ENCODE results near the gene CHPF. TPM values are rescaled to one million over a fixed set of nuclear protein-coding genes. Genes with fewer than 3 reads are reported as not detected.

The CHPF gene
- total and polyA plus RNA-seq, 2 donors (not counting 1 experiment from before 2014, with no cell fraction given): 35.8 to 58.8 TPM

- Histone ChIP-seq H2AFZ (ENCODE audit: low read length) (no peak overlapping the region), H3K4me3 (replicated peaks in 1 of 4; ENCODE audit: control extremely low read depth in 1 of 4, insufficient read depth in 1 of 4, low read depth in 3 of 4, low read length in 4 of 4) (no peak overlapping the region), H3K9me3 (ENCODE audit: control insufficient read depth, insufficient read depth, low read depth, low read length) (no peaks in the 10 kb centered on the region), H3K27ac (ENCODE audit: insufficient read depth, low read length) (no peak overlapping the region), H3K27me3 (ENCODE audit: control insufficient read depth, insufficient read depth, low read length) (peaks cover 5% of the 10 kb centered on the region), H3K79me2 (ENCODE audit: control insufficient read depth, insufficient read depth, low read length) (no peaks in the 10 kb centered on the region), H4K20me1 (ENCODE audit: control insufficient read depth, extremely low read depth, insufficient read depth, low read length) (no peaks in the 10 kb centered on the region), H3K36me3 (ENCODE audit: control insufficient read depth, insufficient read depth, low read length) (no peaks in the 10 kb centered on the region), H3K4me2 (ENCODE audit: extremely low read depth, insufficient read depth, low read length) (no peak overlapping the region), H3K9ac (ENCODE audit: insufficient read depth, low read length) (no peak overlapping the region), H3K4me1 (ENCODE audit: control insufficient read depth, extremely low read depth, insufficient read depth, low read length) (peaks cover 3% of the 10 kb centered on the region)
- no peak for TF ChIP-seq EZH2 (IDR thresholded peaks at IDR 0.05; ENCODE audit: low read length, missing control alignments)
- TF ChIP-seq, protein P1, sequence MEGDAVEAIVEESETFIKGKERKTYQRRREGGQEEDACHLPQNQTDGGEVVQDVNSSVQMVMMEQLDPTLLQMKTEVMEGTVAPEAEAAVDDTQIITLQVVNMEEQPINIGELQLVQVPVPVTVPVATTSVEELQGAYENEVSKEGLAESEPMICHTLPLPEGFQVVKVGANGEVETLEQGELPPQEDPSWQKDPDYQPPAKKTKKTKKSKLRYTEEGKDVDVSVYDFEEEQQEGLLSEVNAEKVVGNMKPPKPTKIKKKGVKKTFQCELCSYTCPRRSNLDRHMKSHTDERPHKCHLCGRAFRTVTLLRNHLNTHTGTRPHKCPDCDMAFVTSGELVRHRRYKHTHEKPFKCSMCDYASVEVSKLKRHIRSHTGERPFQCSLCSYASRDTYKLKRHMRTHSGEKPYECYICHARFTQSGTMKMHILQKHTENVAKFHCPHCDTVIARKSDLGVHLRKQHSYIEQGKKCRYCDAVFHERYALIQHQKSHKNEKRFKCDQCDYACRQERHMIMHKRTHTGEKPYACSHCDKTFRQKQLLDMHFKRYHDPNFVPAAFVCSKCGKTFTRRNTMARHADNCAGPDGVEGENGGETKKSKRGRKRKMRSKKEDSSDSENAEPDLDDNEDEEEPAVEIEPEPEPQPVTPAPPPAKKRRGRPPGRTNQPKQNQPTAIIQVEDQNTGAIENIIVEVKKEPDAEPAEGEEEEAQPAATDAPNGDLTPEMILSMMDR (conservative IDR thresholded peaks at IDR 0.05 in 1 of 2, IDR thresholded peaks at IDR 0.05 in 1 of 2; ENCODE audit: low read depth in 1 of 2, low read length in 2 of 2): no peak
- no peak for DNase-seq (ENCODE audit: low read depth in 2 of 2)
Observed at GRCh38 chr2:219556413-219556812, 12.8 kb upstream of the CHPF start.

GRCh38 chr2:219555956-219556355 lies 12.3 kb upstream of the CHPF start:
- H3K9me3 ChIP-seq (ENCODE audit: control insufficient read depth, insufficient read depth, low read depth, low read length): no peaks in the 10 kb centered on the region
- no peaks in the 10 kb centered on the region for H3K79me2 ChIP-seq (ENCODE audit: control insufficient read depth, insufficient read depth, low read length)
- no peak overlapping the region for H3K4me3 ChIP-seq (replicated peaks in 1 of 4; ENCODE audit: control extremely low read depth in 1 of 4, insufficient read depth in 1 of 4, low read depth in 3 of 4, low read length in 4 of 4)
- H4K20me1 ChIP-seq (ENCODE audit: control insufficient read depth, extremely low read depth, insufficient read depth, low read length): no peaks in the 10 kb centered on the region
- no peak overlapping the region for H2AFZ ChIP-seq (ENCODE audit: low read length)
- no peak for TF ChIP-seq EZH2 (IDR thresholded peaks at IDR 0.05; ENCODE audit: low read length, missing control alignments)
- TF ChIP-seq, protein P1 (conservative IDR thresholded peaks at IDR 0.05 in 1 of 2, IDR thresholded peaks at IDR 0.05 in 1 of 2; ENCODE audit: low read depth in 1 of 2, low read length in 2 of 2): no peak
- H3K9ac ChIP-seq (ENCODE audit: insufficient read depth, low read length): no peak overlapping the region
- peaks cover 6% of the 10 kb centered on the region for H3K27me3 ChIP-seq (ENCODE audit: control insufficient read depth, insufficient read depth, low read length)
- DNase-seq (ENCODE audit: low read depth in 2 of 2): no peak
- H3K4me2 ChIP-seq (ENCODE audit: extremely low read depth, insufficient read depth, low read length): no peak overlapping the region
- H3K36me3 ChIP-seq (ENCODE audit: control insufficient read depth, insufficient read depth, low read length): no peaks in the 10 kb centered on the region
- H3K4me1 ChIP-seq (ENCODE audit: control insufficient read depth, extremely low read depth, insufficient read depth, low read length): peaks cover 3% of the 10 kb centered on the region
- H3K27ac ChIP-seq (ENCODE audit: insufficient read depth, low read length): no peak overlapping the region

GRCh38 chr2:219554350-219554749 lies 10.7 kb upstream of the CHPF start:
- no peak for TF ChIP-seq EZH2 (IDR thresholded peaks at IDR 0.05; ENCODE audit: low read length, missing control alignments)
- TF ChIP-seq, protein P1 (conservative IDR thresholded peaks at IDR 0.05 in 1 of 2, IDR thresholded peaks at IDR 0.05 in 1 of 2; ENCODE audit: low read depth in 1 of 2, low read length in 2 of 2): no peak
- Histone ChIP-seq H3K4me3 (replicated peaks in 1 of 4; ENCODE audit: control extremely low read depth in 1 of 4, insufficient read depth in 1 of 4, low read depth in 3 of 4, low read length in 4 of 4) (no peak overlapping the region), H3K4me1 (ENCODE audit: control insufficient read depth, extremely low read depth, insufficient read depth, low read length) (peaks cover 3% of the 10 kb centered on the region)

More at GRCh38 chr2:219554350-219554749, 10.7 kb upstream of the CHPF start:
- Histone ChIP-seq H2AFZ (ENCODE audit: low read length) (no peak overlapping the region), H3K27me3 (ENCODE audit: control insufficient read depth, insufficient read depth, low read length) (peaks cover 6% of the 10 kb centered on the region), H3K36me3 (ENCODE audit: control insufficient read depth, insufficient read depth, low read length) (no peaks in the 10 kb centered on the region), H3K27ac (ENCODE audit: insufficient read depth, low read length) (no peak overlapping the region), H4K20me1 (ENCODE audit: control insufficient read depth, extremely low read depth, insufficient read depth, low read length) (no peaks in the 10 kb centered on the region), H3K9ac (ENCODE audit: insufficient read depth, low read length) (no peak overlapping the region), H3K79me2 (ENCODE audit: control insufficient read depth, insufficient read depth, low read length) (no peaks in the 10 kb centered on the region), H3K9me3 (ENCODE audit: control insufficient read depth, insufficient read depth, low read depth, low read length) (no peaks in the 10 kb centered on the region), H3K4me2 (ENCODE audit: extremely low read depth, insufficient read depth, low read length) (no peak overlapping the region)
- no peak for DNase-seq (ENCODE audit: low read depth in 2 of 2)
